GM19324 (cell line): Measurements from ENCODE around the gene TAF4.
"Not testable (repeated sequence)": the region's sequence is repeated elsewhere in the genome, so short reads cannot be mapped to it uniquely, and the experiment has no call there.

Experiments used
- ATAC-seq: cut with Tn5 transposase; IDR thresholded peaks from one replicate; pipeline ENCODE4 v1.9.1; 2021; ENCODE audit warnings: mild to moderate bottlenecking, moderate library complexity; ENCODE audit not compliant: unreplicated experiment, low FRiP score

Gene TAF4, protein sequence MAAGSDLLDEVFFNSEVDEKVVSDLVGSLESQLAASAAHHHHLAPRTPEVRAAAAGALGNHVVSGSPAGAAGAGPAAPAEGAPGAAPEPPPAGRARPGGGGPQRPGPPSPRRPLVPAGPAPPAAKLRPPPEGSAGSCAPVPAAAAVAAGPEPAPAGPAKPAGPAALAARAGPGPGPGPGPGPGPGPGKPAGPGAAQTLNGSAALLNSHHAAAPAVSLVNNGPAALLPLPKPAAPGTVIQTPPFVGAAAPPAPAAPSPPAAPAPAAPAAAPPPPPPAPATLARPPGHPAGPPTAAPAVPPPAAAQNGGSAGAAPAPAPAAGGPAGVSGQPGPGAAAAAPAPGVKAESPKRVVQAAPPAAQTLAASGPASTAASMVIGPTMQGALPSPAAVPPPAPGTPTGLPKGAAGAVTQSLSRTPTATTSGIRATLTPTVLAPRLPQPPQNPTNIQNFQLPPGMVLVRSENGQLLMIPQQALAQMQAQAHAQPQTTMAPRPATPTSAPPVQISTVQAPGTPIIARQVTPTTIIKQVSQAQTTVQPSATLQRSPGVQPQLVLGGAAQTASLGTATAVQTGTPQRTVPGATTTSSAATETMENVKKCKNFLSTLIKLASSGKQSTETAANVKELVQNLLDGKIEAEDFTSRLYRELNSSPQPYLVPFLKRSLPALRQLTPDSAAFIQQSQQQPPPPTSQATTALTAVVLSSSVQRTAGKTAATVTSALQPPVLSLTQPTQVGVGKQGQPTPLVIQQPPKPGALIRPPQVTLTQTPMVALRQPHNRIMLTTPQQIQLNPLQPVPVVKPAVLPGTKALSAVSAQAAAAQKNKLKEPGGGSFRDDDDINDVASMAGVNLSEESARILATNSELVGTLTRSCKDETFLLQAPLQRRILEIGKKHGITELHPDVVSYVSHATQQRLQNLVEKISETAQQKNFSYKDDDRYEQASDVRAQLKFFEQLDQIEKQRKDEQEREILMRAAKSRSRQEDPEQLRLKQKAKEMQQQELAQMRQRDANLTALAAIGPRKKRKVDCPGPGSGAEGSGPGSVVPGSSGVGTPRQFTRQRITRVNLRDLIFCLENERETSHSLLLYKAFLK

DNA sequence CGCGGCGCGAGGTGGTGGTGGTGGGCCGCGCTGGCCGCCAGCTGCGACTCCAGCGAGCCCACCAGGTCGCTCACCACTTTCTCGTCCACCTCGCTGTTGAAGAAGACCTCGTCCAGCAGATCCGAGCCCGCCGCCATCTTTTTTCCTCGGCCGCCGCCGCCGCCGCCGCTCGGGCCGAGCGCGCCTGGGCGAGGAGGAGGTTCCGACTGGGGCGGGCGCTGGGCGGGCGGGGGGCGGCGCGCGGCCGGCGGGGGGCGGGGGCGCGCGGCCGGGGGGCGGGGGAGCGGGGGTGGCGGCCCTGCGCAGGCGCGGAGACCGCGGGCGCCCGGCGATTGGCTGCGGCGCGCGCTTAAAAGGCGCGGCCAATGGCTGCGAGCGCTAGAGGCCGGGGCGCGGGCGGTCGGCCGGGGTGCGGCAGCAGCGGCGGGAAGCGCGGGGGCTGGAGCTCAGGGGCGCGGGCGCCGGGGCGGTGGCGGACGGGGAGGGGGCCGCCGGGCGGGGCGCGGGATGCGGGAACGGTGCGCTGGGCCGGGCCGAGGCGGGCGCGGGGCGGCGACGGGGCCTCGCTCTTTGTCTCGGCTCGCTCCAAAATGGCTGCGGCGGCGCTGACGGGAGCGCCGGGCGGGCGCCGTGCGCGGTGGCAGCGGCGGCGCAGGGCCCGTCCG lies at the start of gene TAF4:
TAF4 (minus strand) TSS at position 208 of the 665 bp plus-strand sequence; CDS start at position 137, 71 bp downstream.
- ATAC-seq: peak; percentile 84

DNA sequence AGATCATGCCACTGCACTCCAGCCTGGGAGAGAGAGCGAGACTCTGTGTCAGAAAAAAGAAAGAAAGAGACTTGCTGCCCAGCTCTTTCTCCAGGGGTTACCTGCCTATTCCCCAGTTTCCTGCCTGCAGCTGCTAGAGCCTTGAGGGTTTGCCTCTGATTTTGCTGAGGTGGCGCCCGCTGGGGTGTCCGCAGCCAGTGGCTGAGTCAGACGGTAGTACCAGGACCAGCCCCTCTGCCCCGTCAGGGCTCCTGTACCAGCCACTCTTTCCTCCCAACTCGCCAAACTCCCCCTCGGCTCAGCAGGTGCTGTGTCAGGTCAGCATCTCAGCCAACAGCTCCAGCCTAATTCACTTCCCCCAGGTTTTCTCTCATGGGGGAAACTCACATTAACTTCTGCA lies 49.2 kb upstream of the TAF4 start:
- no peak for ATAC-seq

DNA sequence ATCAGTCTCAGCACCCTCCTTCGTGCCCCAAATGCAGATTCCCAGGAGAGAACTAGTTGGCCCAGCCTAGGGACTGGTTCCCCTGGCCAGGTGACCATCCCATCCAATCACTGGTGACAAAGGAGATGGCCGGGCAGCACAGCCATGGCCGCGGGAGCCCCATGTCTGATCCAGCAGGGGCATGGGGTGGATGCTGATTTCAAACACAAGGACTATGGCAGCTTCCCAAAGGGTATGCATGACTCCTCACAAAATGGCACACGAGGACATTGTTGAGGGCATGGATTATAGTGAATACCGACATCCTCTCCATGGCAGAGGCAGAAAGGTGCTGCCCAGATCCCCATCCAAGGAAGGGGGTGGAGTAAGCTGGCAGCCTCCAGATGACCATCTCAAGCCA lies 46.7 kb upstream of the TAF4 start:
- ATAC-seq: no peak

DNA sequence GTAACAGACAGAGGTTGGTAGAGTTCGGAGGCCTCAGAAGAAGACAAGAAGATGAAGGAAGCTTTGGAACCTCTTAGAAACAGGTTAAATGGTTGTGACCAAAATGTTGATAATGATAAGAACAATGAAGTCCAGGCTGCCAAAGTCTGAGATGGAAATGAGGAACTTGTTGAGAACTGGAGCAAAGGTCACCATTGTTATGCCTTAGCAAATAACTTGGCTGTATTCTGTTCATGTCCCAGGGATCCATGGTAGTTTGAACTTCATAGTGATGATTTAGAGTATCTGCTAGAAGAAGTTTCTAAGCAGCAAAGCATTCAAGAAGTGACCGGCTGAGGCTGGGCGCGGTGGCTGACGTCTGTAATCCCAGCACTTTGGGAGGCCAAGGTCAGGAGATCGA lies 45.5 kb upstream of the TAF4 start:
- no peak for ATAC-seq

DNA sequence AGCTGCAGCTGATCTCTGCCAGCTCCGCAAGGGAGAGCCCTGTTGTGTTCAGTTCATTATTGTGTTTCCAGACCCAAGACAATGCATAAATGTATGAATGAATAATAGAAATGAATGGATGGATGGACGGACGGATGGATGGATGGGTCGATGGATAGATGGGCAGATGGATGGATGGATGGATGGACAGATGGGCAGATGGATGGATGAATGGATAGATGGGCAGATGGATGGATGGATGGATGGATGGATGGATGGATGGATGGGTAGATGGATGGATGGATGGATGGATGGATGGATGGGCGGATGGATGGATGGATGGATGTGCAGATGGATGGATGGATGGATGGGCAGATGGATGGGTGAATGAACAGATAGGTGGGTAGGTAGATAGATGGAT lies 39.9 kb upstream of the TAF4 start:
- ATAC-seq: no peak

DNA sequence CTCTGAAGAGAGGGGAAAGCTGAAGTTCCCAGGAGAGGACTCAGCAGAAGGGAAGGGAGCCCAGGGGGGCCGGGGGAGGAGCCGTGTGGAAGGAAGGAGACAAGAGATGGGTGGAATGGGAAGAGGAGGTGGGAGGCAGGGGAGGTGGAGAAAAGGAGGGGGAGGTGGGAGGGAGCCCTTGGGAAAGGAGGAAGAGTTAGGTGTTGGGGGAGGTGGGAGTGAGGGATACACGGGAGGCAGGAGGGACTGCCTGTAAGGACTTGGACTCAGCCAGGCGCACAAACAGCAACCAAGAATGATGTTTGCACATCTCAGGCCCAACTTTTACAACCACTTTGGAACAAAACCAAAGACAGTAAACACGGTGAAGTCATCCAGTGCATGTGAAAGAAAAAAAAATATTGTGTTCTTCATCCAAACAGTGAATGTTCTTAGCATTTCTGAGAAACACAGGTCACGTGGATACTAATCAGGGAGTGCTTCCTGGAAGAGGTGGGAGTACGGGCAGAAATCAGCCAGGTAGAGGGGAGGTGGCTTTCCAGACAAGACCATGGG lies 39.2 kb upstream of the TAF4 start:
- no peak for ATAC-seq

DNA sequence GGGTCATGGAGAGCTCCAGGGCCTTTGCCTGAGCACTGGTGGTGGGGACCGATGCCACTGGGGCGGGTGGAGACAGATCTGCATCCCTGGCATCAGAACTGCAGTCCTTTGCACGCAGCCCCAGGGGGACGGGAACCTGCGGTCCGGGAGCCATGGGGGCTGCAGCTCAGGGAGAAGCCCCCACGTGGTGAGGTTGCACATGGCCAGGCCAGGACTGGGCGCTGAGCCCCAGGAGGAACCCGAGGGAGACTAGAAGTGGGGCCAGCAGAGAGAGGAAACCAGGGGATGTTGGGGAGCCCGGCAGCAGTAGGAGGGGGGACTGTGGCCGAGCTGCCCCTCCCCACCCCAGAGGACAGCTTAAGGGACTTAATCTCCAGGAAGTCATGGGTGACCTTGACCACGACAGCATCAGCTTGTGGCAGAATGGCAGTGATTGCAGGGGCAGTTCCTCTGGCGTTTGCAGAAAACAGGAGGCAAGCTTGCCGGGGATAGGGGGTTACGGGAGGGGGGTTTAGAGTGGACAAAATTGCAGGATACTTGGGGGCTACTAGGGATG lies 38.6 kb upstream of the TAF4 start:
- no peak for ATAC-seq

DNA sequence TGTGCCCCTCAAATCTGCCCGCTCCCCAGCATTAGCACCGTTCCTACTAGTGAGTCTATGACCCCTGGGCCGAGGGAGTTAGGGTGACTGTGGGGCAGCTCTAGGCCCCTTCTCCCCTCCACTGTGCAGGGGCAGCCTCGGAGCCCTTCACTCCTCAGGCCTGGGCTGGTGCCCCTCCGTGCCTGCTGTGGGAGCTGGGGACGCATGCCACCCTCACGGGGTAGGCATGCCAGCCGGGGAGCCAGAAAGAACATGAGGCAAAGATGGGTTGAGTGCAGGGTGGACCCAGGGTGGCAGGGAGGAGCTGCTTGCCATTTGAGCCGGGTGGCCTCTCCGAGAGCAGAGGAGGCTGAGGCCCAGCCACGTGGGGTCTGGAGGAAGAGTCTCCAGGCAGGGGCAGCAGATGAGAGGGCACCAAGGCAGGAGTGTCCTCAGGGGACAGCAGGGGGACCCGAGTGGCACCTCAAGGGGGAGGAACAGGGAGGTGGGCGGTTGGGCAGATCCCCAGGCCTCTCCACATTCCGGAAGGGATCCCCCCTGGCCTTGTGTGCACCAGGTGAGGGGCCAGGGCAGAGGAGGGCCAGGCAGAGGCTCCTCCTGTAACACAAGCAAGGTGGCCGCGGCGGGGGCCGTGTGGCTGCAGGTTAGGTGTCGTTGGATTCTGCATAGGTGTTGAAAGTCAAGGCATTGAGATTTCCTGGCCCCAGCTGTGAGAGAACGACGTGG lies 38.0 kb upstream of the TAF4 start:
- ATAC-seq: no peak

DNA sequence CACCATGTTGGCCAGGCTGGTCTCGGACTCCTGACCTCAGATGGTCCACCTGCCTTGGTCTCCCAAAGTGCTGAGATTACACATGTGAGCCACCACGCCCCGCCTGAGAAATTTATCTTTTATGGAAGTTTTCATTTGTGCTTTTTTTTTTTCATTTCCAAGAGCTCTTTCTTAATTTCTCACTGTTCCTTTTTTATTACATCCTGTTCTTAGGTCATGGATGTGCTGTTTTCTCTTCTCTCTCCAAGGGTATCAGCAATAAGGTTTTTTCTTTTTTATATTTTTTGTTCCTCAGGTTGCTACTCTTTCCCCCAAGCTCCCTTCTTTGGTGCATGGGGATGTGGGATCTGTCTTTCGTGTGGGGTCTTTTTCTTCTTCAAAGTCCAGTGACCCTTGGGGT lies 35.4 kb upstream of the TAF4 start:
- no peak for ATAC-seq

DNA sequence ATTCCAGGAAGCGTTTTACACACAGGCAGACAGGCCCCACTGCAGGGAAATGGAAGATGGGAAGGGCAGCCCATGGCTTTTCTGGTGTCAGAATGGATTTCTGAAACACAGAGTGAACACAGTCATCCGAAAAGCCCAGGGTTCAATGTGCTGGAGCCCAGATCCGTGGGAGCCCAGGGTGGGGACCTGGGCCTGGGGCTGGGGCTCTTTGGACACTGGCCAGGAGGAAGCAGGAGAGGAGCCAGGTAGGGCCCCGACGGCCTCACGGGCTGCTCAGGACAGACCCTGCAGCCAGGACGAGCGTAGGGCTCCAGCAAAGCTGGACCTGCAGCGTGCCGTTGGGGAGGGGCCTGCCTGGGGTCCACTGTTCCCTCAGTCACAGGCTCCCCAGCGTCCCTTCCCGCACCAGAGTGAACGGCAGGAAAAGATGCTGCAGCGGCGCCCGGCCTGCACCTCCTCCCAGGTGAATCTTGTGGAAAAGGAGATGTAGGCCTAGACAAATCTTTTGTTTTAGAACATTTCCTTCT lies 32.3 kb upstream of the TAF4 start:
- ATAC-seq: no peak

DNA sequence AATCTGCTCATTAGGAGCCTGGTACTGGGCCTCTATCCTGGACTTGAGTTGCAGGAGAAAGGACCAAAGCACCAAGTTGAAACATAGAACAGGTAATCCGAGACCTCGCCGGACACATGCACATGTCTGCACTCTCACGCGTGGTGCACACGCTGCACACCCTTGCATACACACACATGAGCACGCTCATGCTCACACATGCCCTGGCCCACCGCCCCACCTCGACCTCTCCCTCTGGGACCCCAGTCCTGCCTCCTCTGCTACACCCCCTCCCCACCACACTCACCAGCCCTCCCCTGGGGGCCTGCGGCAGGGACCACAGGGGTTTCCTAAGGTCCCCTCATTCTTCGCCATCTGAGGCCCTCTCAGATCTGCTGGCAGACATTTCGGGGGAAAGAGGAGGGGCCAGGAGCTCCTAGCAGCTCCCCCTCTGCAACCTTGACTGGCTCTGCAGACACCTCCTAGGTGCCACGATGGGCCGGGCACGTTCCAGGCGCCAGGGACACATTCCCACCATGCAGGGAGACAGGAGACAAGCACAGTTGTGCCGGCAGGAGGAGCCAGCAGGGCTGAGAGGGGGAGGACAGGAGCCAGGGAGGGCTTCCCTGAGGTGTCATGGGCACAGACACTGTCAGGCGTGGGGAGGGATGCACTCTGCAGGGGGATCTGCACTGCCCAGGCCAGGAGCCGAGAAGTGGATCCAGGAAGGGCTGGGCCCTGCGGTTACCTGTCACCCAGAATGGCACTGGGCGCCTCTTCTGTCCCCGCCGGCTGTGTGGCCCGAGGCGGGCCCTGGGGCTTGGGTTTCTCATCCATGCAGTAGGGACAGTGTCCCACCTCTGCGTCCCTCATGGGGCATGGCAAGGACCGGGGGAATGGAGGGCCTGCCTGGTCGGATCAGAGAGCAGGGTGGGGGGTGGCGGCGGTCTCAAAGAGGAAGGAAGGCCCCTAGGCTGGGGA lies 31.0 kb upstream of the TAF4 start:
- ATAC-seq: no peak

DNA sequence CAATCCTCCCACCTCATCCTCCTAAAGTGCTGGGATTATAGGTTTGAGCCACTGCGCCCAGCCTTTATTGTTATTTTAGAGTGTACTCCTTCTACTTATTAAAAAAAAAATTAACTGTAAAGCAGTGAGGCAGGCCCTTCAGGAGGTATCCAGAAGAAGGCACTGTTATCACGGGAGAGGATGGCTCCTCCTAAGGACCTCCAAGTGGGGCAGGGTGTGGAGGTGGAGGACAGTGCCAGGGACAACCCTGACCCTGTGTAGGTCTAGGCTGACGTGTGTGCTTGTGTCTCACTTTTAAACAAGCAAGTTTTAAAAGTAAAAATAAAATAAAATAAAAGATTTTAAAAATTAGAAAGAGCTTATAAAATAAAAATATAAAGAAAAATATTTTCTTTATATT lies 23.7 kb upstream of the TAF4 start:
- no peak for ATAC-seq

DNA sequence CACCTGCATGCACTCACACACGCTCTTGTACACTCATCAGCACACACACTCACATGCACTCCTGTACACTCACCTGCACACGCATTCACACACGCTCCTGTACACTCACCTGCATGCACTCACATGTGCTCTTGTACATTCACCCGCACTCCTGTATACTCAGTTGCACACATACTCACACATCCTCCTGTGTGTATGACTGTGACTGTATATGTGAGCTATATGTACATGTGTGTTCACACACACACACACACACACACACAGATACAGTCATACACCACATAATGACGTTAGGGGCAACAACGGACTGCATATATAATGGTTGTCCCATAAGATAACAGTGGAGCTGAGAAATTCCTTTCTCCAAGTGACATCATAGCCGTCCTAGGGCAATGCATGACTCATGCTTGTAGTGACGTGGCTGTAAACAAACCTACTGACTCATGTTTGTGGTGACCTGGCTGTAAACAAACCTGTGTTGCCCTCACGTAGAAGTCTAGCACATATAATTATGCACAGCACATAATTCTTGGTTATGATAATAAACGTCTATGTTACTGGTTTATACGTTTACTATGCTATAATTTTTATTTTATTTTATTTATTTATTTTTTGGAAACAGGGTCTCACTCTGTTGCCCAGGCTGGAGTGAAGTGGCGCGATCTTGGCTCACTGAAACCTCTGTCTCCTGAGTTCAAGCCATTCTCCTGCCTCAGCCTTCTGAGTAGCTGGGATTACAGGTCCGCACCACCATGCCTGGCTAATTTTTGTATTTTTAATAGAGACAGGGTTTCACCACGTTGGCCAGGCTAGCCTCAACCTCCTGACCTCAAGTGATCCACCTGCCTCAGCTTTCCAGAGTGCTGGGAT lies 22.8 kb upstream of the TAF4 start:
- no peak for ATAC-seq

DNA sequence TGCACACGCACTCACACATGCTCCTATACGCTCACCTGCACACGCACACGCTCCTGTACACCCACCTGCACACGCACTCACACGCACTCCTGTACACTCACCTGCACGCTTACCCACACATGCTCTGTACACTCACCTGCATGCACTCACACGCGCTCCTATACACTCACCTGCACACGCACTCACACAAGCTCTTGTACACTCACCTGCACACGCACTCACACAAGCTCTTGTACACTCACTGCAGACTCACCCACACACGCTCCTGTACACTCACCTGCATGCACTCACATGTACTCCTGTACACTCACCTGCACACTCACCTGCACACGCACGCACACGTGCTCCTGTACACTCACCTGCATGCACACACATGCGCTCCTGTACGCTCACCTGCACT lies 22.0 kb upstream of the TAF4 start:
- no peak for ATAC-seq

DNA sequence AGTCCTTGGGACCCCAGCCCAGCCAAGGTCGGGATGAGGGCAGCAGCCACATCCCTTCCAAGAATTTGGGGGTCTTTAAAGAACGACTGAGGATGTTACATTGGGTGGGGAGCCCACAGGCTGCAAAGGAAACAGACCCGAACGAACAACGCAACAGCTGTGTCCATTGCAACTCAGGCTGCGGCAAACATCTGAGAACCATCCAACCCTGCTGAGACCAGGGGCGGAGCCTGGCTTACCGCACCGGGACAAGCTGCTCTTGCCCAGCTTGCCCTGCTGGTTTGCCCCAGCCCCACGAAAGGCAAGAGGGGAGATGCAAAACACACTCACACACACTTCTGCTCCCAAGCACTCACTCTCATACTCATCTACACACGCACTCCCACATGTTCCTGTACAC lies 21.5 kb upstream of the TAF4 start:
- no peak for ATAC-seq

DNA sequence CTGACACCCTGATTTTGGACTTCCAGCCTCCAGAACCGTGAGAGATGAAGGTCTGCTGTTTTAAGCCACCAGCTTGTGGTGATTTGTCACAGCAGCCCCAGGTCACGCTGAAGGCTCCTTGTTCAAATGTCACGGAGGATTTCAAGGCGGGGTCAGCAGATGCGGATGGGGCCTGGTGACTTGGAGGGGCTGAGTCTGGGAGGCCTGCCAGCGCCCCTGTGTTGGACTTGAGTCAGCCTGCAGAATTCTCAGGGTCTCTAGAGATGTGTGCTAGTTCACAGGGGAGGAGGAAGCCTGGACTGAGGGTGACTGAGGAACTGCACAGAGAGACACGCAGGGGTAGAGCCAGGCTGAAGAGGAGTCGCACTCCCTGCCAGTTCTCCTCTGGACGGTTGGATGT lies 19.5 kb upstream of the TAF4 start:
- no peak for ATAC-seq

DNA sequence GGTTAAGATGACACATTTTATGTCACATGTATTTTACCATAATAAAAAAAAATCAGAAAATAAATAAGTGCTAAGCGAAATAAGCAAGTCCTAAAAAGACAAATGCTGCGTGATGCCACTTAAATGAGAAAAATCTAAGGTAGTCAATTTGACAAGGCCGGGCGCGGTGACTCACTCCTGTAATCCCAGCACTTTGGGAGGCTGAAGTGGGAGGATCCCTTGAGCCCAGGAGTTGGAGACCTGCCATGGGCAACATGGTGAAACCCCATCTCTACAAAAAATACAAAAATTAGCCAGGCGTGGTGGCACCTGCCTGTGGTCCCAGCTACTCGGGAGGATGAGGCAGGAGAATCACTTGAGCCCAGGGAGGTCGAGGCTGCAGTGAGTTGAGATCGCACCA lies 18.5 kb upstream of the TAF4 start:
- ATAC-seq: not testable (repeated sequence)
